ENCODE results near the gene DHRS12.
A peak's percentile ranks its signal among the peaks of the same experiment; 100 is the strongest.

Gene DHRS12

DNA sequence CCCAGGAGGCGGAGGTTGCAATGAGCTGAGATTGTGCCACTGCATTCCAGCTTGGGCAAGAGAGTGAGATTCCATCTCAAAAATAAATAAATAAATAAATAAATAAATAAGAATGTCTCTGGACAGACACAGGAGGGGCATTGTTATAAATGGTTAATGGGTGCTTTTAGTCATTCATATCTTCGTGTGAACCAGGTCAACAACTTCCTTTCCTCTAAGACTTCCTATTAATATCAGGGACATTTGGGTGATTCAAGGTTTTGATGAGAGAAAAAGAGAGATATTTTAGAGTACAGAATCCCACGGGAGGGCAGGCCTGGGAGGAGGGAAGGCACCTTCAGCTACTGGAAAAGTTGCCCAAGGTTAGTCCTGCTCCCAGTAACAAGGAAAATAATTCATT, 23.9 kb downstream of the DHRS12 start:
- no peak for DNase-seq

DNA sequence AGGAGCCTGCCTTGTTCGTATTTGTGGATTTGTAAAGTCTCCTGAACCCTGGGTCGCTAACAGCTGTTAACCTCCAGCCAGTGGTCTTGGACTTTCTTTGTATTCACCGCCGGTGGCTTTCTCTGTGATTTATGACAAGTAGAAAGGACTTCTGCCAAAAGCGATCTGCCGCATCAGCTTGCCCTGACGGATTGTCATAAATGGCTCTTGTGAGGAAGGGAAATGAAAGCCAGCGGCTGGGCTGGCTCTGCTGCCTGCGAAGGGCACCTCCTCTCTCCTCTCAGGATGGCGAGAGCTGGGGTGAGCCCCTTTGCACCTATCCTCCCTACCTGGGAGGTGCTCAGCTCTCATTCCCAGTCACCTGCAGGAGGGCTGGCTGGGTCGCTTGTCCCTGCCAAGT, 25.6 kb downstream of the DHRS12 start:
- no peak for DNase-seq

DNA sequence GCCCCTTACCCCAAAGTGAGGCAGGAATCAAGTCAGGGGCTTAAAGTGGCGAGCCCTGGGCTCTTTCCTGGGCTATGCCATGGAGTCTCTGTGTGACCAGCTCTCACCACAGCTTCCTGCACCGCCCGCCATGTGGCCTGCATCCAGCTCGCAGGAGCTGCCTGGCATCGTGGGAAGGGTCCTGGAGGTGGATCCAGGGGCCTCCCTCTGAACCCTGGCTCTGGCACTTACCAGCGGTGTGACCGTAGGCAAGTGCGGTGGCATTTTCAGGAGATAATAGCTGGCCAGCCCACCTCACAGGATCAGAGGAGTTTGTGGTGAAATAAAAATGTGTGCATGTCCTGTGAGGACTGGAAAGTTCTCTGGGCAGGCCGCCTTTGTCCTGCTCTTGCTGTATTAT, 26.0 kb downstream of the DHRS12 start:
- DNase-seq, result no peak

DNA sequence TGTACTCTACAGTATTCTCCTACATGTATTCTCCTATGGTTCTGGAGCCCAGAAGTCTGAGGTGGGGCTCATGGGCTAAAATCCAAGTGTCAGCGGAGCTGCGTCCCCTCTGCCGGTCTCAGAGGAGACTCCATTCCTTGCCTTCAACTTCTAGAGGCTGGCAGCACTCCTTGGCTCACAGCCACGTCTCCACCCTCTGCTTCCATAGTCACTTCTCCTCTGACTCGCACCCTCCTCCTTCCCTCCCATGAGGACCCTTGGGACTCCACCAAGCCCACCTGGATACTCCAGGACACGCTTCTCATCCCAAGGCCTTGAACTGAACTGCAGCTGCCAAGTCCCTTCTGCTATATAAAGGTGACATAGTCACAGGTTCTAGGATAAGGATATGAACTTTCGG, 27.8 kb downstream of the DHRS12 start:
- DNase-seq, result no peak

DNA sequence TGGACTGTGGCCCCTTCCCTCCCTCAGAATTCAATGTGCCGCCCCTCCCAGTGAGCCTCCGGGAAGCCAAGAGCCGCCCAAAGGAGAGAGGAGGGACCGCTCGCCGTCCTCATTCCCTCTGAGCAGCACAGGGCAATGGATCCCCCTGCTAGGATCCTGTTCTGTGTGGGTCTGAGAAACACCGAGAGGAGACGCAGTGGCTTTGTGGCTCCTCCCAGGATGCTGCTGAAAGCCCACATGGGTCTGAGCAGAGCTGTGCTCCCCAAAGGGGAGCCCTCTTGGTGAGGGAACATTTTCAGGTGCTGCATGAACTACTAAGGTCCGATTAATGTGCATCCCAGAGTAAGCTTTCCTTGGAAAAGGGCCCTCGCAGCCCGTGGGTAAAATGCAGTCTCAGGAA, 30.4 kb downstream of the DHRS12 start:
- no peak for DNase-seq

DNA sequence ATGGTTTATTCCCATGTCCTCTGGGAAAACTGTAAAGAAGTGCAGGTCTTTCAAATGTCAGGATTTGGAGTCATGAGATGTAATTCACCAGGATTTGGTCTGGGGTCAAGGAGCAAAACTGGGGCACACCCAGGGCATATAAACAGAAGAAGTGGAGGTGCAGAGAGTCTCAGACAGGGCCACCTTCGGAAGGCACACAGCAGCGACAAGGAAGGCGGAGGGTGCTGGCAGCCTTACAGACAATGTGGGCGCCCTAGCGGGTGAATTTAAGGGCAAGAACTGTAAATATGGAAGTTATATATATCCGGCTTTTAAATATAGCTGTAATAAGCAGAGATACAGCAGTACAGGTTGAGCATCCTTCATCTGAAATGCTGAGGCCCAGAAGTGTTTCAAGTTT, 31.2 kb downstream of the DHRS12 start:
- DNase-seq, result no peak

DNA sequence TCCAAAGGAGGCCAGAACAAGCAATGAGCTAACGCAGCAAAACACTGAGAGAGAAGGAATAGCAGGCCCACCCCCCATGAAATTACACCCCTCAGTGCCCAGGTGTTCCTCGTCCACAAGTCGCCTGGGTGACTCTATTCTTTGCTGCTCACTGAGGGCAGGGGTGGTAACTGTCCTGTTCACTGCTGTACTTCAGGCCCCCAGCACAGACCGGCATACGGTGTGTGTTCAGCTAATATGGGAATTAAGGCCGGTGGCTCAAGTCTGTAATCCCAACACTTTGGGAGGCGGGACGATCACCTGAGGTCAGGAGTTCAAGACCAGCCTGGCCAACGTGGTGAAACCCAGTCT, 31.9 kb downstream of the DHRS12 start:
- no peak for DNase-seq

DNA sequence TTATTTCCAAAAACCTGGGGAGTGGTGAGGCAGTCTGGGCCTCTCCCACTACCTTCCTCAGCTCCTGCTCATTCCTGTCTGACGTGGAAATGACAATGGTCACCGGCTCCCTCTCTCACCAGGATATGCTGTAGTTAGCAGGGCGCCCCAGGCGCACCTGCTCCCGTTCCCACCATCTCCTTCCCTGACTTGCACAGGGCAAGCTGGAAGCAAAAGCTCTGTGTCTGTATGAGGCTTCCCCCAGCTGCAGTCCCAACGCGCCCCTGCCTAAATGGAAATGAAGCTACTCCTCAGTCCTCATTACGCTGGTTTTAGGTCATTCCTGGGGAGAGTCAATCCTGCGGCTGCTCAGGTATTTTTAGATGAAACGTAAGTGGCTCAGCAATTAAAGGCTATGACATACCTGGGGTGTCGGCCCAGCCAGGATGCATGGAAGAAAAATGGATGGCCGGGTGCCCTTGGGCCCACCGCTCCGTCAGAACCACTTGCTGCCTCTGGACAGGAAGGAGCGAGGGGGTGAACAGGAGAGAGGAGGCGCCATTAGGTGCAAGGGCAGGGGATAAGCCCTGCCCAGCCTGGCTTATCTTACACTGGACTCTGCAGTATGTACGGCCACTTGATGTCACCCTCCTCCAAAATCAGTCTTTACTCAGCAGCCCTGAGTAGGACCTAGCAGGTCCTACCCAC, 32.4 kb downstream of the DHRS12 start:
- no peak for DNase-seq

DNA sequence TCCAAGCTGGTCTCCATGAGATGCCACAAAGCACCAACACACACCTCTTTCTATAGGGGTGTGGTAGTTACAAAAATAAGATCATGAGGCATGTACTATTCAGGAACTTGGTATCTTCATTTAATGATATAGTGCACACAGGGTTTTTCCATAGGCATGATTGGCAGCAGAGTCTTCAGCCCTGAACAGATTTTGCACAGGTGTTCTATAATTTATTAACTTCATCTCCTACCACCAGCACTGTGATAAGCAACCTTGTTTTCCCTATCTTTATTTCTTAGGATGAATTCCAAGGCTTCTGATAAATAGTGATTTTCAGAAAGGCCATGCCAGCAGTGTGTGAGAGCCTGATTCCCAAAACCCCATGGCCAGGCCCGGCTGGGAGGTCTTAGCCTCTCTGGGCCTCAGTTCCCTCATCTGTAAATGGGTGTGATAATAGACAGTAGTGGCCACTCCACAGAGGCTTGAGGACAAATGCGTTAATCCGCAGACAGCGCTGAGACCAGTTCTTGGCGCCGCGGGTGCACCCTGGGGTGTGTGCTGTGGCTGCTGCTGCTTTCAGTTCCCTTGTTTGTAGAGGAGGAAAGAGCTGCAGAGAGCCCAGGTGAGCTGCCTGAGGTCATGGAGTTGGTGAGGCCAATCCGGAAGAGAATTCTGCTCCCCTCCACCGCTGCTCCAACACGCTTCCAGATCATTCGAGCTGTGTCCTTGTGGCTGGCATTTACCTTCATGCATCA, 33.1 kb downstream of the DHRS12 start:
- no peak for DNase-seq

DNA sequence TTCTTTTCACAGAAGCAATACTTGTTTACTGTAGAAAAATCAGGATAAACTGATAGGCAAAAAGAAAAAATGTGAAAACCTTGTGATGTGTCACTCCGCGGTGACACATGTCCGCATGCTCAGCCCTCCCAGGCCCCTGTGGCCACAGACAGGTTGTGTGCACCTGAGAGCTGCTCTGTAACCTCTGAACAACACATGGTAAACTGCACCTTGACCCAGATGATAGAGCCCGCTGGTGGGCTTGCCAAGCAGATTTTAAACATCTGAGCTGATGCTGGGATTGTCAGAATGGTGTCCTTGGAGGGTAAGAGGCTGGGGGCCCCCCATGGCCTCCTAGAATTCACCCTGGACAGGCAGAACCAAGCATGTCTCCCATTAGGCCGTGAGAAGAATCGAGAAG, 33.8 kb downstream of the DHRS12 start:
- DNase-seq, result no peak

DNA sequence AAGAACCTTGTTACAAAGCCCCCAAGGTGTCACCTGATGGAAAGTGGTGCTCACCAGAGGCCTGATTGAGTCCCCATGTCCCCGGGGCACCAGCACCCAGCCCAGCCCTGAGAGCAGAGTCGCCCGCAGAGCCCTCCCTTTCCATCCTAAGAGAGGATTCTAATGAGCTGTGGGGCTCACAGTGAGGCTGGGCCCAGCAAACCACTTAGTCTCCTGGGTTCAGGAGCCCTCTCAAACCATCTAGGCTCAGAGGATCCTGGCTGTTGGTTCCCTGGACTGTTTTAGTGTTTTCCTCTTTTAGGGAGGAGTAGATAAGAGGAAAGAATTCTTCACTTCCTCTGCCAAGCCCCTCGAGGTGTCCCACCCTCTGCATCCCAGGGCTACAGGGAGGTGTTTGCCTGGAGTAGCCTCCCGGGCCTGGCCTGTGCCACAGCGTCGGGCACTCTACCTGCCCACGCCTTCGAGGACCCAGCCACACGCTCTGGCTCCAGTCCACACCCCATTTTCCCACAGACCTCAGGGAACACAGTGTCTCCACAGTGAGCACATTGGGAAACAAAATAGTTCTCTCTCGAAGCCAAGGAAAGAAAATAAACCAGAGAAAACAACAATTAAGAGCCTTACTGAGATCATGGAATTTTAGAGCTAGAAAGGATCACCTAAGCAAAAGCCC, 34.4 kb downstream of the DHRS12 start:
- no peak for DNase-seq

DNA sequence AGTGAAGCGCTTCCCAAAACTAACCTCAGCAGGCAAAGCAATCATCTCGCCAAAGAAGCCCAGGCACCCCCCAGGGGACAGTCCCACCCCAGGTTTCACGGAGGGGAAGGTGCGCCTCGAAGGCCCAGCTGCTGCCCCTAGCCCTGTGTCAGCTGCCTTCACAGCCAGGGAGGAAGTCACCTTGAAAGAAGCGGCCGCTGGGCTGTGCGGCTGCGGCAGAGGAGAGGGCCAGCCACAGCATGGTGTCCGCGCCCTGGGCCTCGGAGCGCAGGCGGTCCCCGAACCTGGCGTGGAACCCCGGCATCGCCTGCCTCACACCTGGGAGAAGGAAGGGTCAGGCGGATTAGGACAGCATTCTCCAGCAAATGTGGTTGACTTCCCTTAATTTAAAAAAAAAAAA, 35.0 kb downstream of the DHRS12 start:
- DNase-seq, result no peak

DNA sequence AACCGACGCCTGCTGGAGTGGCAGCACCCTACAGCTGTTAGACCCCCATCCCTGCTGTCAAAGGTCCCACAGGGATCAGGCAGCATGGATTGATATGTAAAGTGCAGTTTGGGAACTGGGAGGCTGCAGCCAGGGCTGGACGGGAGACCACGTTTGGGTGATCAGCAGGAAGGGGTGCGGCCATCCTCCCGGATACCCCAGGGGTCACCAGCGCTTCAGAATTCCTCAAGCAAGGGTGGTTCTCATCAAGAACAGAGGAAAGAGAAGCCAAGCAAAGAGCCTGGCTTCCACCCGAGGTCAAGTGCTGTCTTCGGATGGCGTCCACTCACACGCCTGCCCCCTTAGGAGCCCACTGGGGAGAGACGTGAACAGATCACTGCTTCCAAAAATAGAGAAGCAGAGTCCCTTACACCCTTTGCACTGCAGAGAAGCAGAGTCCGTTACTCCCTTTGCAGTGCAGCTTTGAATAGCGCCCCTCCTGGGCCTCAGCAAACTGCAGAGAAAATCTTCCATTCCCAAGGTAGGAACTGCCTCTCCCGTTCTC, 35.5 kb downstream of the DHRS12 start:
- no peak for DNase-seq

DNA sequence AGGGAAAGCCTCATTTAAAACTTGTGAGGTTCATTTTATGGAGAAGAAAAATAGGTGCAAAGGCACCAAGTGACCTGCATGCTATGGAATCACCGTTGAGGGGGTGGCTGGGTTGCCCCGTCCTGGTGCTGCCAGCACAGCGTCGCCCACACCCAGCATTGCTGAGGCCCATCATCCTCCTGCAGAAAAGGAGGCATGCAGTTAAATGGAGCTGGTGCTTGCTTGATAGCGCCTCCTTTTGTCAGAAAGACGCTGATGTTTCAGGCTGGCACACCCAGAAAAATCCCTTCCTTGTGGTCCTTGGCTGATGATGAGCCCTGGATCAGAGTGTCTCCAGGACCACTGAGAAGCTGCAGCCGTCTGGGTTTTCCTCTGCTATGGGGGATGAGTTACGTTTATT, 36.9 kb downstream of the DHRS12 start:
- DNase-seq, result no peak

DNA sequence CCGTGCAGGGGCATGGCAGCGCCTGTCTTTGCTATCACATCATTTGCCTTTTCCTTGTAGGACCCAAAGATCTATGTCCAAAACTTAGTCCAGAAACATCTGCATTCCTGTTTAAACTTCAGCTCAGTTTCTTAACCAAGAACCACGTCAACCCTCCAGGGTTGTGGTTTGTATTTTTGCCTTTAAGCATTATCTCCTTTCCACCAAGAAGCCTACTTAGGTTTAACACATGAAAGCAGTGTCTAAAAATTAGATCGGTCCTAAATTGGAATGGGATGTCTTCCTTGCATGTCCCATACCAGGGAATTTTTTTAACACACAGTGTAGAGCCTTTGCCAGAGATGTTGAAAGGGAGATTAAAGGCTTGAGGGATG, 38.8 kb downstream of the DHRS12 start:
- no peak for DNase-seq

DNA sequence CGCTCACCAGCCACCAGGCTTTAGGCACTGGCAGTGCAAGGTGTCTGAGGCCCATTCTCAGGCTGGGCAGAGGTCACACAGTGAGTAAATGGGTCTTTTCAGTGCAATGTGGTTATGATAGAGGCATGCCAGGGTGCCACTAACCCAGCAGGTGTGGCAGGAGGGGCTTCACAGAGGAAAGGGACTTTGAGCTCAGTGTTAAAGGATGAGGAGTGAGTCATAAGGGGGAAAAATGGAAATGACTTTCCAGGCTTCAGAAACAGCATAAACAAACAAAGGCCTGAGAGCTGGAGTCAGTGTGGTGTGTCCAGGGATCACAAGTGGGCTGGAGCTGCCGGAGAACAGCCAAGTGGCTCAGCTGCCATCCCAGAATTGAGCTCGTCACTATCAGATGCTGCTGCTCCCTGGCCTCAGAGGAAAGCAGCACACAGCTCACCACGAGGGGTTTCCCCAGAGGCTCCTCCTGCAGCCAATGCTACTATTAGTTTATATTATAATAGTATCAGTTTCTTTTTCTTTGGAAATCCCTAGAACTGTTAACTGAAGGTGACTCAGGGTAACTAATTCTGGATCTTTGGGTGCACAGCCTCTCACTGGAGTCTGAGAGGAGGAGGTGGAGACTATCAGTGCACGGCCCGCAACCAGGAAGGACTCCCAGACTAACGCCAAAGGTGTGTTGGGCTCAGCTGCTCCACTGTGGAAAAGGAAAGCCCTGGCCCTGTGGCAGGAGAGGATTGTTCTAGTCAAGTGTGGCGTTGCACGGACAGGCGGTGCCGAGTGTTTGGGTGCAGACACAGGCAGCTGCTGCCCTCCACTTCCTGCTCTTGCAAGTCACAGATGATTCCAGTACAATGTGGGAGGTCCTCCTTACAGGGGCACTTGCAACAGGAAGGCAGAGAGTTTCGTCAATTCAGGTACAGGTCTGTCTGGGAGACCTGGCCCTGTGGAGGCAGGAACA, 39.5 kb downstream of the DHRS12 start:
- DNase-seq, result peak; percentile 58 to 79

DNA sequence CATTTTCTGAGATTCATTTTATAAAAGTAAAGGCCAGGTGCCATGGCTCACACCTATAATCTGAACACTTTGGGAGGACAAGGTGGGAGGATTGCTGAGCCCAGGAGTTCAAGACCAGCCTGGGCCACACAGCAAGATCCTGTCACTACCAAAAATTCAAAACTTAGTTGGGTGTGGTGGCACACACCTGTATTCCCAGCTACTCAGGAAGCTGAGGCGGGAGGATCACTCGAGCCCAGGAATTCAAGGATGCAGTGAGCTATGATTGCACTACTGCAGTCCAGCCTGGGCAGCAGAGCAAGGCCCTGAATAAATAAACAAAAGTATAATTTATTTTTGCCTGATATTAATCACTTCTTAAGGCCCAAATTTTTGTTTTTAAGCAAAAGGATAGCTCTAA, 40.5 kb downstream of the DHRS12 start:
- no peak for DNase-seq

DNA sequence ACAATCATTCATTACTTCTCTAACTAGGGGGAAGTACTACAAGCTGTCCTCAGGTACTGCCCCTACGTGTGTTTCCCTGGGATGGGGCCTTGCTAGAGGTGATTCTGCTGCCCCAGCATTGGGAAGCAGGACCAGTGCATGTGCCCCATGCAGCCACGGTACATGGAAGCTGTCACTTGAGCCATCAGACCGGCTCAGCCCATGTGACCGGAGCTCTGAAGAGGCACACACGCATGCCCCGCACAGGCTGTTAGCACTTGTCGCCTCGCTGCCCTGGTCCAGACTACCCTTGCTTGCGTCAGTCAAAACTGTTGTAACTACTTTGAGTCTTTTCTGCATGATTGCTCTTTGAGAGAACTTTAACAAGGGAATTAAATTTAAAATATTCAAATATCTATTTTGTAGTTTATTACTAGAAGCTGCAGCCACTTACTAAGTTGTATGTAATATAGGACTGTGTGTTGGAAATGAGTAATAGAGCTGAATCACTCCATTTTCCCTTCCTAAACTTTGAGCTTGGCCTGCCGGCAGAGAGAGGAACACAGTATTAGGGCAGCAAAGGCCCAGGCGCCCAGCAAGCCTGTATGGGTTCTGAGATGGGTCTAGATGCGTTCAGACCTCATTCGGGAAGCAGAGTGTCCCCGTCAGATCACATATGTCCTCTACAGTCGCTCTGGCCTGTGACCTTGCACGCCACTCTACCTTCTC, 42.2 kb downstream of the DHRS12 start:
- no peak for DNase-seq

DNA sequence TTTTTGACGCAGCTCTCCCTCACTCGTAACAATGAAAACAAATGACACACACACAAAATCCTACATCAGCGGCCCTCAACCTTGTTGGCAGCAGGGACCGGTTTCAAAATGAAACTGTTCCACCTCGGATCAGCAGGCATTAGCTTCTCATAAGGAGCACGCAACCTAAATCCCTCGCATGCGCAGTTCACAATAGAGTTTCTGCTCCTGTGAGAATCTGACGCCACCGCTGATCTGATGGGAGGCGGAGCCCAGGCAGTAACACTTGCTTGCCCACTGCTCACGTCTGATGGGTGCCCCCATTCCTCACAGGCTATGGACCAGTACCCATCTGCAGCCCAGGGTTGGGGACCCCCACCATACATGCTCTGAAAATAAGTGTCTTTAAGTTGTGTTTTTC, 43.4 kb downstream of the DHRS12 start:
- no peak for DNase-seq

DNA sequence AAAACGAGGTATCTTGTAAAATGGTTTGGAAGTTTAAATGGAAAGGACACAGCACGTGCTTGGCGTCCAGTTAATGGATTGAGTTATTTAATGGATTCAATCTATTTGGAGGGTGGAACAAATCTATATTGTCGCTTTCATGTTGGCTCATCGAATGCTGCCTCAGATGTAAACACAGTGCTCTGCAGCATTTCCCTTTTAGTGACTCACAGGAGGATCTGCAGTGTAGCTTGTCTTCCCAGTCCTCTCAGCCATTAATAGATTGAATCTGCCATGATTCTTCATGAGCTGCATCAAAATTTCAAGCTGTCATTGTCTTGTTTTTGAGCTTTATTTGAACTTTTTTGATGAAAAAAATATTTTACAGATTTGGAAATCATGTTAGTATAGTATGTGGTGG, 44.7 kb downstream of the DHRS12 start:
- DNase-seq, result no peak

DNA sequence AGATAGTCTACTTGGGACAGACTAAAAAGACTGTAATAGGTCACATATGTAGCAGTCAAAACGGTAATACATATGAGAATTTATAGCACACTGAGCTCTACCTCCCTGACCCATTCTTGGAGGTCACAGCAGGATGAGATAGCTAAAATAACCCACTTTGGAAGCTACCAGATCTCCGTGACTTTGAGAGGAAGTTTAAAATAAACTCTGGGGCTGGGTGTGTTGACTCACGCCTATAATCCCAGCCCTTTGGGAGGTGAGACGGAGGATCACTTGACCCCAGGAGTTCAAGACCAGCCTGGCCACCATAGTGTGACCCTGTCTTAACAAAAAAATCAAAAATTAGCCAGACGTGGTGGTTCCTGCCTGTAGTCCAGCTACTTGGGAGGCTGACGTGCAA, 45.3 kb downstream of the DHRS12 start:
- no peak for DNase-seq

DNA sequence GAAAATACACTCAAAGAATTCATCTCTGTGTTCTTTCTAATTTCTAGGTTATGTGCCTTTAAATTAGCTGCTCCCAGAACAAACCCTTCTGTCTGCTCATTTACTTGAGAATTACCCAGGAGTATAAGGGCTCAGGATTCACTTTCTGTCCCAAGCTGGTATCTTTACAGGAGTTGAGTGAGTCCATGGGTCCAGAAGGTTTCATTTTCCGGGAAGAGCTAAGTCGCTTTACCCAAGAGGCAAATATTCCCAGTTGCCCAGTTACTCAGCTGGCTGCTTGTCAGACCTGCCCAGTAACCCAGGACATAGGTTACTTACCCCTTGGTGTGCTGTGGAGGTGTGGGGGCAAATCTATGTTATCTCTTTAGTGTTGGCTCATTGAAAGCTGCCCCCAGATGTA, 47.3 kb downstream of the DHRS12 start:
- DNase-seq, result no peak

All from stimulated activated CD4-positive, alpha-beta T cell treated with anti-CD3 and anti-CD28 coated beads, Interleukin-4, amount 100 ng/mL, for 4 hours (primary cell).